Activated T-cell treated with anti-CD3 and anti-CD28 coated beads, Interleukin-2, amount 50 U/mL, for 4 hours (primary cell): ENCODE results near the gene EMB. TPM values are rescaled to one million over a fixed set of nuclear protein-coding genes. Genes with fewer than 3 reads are reported as not detected.

Source experiments
- total RNA-seq, 3 donors: library from RNA; stranded (reverse); gene quantifications; one replicate each; pipeline ENCODE4 v1.2.1, GENCODE V29; 2021

Gene EMB
- total RNA-seq, 3 donors from 2014 or later, result 42.1 to 61.6 (median 57.2) TPM

Other genes starting within 250 kb of the EMB start
- 10 to 100 TPM; 12.4 to 22.3 (median 19.8) TPM for gene PARP8, start 225.3 kb upstream of the EMB start, total RNA-seq